DMS114 treated with DMSO at 0.1 percent for 48 hours (cell line): ENCODE data around the gene TNFRSF1A.

Source experiments
- DNase-seq: peaks from one replicate; lab custom pipeline; 2025; ENCODE audit not compliant: unreplicated experiment; lab: John Stamatoyannopoulos, UW

The TNFRSF1A gene

DNA sequence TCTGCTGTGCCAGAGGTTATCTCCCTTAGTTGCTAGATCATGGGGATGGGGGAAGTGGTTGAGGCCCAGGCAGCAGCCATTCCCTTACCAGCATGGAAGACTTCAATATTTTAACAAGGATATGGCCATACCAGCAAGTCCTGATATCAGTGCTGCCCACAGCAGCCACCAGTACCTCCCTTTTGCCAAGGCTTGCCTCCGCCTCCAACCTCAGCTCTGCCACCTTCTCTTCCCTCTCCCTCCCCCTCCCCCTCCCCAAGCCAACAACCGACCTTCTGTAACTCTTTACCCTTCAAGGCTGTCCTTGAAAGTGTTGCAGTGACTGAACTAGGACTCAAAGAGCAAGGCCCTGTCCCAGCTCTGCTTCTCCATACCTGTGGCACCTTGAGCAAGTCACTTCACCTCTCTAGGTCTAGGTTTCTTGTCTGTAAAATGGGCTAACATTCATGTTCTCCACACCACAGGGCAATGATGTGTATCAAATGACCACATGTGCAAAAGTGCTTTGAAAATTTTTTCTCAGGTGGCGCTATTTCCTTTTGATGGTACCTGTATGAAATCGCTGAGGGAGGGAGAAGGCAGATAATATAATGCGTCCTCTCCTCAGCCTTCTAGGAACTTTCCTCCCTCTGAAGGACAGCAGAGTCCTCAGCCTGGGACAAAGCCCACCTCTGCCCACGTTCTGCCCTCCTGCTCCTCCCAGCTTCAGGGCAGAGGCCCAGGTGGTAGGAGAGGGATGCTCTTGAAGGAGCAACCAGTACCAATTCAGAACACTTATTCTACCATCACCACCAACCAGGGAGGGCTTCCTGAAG, 16.7 kb downstream of the TNFRSF1A start:
- no peak for DNase-seq

DNA sequence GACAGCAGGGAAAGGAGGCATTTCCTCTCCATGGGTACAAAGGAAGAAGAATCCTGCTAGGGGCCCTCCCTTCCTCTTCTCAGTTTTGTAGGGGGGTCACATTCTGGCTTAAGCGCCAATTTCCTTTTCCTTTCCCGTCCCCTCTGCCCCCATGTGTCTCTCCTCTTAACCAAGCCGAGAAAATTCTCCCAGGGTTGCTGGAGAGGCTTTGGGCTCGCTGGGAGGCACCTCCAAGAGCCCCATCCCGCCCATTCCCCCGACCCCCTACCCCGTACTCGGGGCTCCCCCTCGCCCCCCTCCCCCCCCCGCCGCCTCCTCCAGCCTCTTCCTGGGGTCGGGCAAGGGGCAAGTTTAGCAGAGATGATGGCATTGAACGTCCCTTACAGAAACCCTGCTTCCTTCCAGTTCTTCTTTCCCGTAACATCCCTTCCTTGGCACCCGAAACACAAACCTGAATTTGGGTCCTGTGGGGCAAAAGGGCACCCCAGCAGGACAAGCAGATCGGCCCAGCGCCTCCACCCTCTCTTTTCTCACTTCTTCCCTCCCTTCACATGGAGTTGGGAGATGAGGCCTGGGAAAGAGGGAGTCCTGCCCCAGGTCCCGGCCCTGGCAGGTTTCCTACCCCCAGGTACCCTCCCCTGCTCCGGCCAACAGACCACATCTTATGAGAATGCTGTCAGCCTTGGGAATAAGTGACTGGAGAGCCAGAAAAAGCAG, 17.7 kb downstream of the TNFRSF1A start:
- DNase-seq: no peak

DNA sequence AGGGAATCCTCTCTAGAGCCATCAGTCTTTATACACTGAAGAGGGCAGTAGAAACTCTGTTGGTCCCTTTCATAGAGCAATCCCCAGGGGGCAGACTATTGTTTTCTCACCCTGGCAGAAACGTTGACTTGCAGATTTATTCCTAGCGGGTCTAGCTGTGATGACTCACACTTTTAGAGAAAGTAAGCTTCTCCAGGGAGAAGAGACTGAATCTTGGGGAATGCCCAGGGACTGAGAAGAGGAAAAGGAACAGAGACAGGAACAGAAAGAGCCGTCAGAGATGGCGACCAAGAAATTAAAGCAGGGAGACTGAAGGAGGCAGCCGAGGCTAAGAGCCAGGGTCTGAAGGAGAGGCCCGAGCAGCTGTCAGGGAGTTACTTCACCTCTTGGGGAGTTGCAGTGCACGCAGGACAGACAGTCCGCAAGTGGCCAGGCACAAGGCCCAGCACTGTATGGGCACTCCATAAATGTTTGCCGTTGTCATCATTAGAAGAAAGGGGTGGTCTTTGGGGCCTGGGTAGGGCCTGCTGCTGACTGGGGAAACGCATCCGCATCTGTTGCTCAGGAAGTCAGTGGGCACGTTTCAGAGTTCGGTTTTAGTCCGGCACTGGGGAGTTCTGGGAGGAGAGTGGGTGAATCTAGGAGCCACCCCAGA, 18.4 kb downstream of the TNFRSF1A start:
- DNase-seq: peak; percentile 56

DNA sequence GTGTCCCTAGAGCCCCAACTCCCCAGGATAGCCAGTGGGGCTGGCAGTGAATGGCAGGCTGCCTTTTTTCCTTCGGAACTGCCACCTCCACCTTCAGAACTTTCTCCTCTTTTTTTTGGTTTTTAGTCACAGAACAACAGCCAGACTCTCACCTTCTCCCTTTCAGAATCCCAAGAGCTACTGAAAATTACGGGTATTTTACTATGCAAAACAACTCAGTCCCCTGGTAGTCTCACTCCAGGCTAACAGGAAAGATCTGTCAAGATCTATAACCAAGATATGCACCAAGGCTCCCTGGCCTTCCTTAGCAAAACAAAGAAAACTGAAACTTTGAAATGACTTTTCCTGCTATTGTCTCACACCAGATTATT, 18.9 kb downstream of the TNFRSF1A start:
- no peak for DNase-seq

DNA sequence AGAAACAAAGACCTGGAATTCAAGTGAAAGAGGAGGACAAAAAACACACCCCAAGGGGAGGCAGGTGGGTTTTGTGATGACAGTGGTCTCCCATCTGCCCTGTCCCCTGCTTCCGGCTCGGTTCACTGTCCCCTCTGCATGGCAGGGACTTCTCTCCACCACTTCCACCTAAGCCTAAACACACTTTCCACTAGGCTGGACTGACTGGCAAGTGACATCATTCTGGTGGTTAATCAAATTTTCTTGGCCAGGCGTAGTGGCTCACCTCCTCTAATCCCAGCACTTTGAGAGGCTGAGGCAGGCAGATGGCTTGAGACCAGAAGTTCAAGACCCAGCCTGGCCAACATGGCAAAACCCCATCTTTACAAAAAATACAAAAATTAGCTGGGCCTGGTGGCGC, 19.5 kb downstream of the TNFRSF1A start:
- DNase-seq: no peak

DNA sequence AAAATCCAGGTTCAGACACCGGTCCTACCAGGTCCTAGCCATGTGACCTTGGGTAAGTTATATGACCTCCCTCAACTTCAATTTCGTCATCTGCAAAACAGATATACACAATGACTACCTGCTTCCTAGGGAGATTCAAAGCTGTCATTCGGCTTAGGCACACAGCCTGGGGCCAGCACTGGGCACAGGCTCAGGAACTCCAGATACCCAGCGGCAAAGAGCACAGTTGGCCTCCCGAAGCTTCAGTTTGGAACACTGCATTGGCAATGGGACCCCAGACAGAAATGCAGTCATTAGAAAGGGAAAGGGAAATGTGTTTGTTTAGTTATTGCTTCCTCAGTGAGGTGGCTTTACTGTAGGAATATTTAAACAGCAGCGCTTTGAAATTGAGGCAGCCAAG, 20.0 kb downstream of the TNFRSF1A start:
- no peak for DNase-seq

DNA sequence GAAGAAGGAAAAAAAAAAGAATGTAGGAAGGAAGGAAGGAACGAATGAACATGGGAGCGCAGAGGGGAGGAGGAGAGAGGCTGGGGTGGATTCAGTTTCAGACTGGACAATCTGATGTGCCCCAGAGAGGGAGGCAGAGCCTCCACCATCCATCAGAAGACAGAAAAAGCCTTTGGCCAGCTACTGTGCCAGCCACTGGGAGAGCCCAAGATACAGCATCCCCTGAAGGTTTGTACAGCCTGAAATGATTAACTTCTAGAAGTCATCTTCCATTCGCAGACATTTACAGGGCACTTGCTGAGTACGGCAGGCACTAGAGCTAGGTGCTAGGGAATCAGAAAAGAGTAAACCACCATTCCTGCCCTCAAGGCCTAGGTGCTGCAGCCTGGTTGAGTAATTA, 22.4 kb downstream of the TNFRSF1A start:
- no peak for DNase-seq

DNA sequence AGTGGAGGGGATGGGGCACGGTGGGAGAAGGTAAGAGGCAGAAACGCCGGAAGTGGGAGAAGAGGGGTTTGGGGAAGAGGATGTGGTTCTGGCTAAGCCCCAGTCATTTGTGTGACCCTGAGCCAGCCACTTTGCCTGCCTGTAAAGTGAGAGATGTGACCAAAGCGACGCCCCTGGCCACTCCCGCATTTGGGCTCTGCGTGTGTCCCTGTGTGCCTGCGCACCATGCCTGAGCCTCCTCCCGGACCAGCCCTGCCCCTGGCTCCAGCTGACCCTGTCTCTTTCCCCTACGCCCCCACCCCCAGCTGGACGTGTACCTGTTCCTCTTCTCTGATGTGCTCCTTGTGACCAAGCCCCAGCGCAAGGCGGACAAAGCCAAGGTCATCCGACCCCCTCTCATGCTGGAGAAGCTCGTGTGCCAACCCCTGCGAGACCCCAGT, 23.4 kb downstream of the TNFRSF1A start:
- no peak for DNase-seq

DNA sequence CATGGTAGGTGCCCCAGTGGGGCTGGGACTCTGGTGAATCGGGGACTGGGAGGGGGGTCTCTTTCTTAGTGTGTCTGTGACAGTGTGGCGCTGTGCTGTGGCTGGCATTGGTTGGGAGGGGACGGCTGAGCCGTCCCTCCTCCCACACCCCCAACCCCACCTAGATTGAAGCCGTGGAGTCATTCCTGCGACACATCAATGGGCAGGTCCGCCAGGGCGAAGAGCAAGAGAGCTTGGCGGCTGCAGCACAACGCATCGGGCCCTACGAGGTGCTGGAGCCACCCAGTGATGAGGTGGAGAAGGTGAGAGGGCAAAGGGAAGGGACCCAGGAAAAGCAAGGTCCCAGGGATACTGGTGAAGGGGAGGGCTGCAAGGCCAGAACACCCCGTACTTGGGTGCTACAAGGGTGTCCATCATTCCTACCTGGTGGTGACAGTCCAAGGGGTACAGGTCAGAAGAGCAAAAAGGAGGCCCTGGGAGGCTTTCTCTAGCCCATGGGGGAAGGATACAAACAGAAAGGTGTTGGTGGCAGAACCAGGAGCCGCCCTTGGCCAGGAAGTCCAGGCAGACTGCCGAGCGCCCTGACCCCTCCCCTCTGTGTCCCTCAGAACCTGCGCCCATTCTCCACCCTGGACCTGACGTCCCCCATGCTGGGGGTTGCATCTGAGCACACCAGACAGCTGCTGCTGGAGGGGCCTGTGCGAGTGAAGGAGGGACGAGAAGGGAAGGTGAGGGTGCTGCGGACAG, 24.0 kb downstream of the TNFRSF1A start:
- no peak for DNase-seq

DNA sequence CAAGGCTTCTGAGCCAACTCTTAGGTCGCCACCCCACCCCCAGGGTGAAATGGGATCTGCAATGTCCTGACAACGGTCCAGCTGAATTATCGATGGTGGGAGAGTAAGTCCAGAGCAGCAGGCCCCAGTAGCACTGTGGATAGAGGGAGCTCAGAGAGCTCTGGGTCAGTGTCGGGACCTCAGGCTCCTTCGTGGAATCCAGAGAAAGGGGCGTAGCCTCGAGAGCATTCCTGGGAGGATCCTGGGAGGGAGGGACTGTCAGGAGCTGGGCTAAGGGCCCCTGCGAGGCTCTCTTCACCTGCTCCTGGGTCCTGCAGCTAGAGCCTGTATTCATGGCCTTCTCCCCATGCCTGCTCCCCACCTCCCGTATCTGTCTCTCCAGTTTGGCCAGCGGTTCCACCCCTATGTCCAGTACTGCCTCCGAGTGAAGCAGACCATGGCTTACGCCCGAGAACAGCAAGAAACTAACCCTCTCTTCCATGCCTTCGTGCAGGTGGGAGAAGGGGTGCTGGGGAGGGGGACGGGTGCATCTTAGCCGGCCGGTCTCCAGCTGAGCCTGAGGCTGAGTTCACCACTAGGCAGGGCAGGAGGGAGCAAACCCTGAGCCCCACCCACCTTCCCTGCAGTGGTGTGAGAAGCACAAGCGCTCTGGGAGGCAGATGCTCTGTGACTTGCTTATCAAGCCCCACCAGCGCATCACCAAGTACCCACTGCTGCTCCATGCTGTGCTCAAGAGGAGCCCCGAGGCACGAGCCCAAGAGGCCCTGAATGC, 24.8 kb downstream of the TNFRSF1A start:
- DNase-seq: no peak

DNA sequence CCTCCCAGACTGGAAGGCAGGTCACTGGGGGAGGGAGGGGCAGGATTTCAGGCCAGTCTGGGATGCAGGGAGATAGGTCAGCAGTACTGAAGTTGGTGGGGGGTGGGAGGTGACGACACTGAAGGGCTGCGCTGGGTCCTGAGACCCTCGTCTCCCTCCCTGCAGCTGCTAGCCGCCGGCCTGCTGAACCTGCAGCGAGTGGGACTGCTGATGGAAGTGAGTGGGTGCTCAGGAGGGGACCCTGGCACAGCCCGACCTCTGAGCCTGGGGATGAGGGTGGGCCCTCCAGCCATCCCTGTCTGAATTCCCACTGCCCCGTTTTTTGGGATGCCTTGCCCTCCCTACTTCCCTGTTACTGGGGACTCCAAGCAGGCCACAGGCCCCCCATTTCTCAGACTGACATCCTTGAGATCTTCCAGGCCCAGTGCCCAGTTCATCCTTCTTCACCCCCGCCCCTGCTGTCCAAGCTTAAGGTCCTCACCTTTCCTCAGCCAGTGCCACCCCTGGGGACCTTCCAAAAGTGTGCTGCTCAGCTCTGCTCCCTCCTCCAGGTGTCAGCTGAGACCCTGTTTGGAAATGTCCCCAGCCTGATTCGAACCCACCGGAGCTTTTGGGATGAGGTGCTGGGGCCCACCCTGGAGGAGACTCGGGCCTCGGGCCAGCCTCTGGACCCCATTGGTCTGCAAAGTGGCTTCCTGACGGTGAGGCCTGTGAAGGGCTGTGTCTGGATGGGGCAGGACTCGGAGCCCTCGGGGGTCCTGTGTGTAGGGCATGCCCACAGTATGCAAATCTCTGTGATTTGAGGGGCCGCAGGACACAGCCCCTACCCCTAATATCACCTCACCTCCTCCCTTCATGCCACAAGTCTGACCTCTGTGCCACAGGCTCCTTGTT, 25.9 kb downstream of the TNFRSF1A start:
- no peak for DNase-seq

DNA sequence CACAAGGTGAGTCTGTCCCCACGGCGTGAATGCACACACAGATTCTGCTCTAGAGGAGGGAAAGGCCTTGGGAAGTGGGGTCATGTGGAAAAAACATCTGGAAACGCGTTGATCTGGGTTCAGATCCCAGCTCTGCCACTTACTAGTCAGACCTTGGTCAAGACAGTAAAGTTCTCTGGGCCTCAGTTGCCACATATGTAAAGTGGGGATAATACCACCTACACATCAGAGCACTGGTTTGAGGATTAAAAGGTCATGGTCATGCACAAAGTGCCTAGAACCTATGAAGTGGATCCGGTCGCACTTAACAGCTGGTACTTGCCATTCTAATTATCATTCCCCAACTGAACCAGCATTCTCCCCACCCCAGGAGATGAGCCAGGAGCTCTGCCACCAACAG, 26.7 kb downstream of the TNFRSF1A start:
- DNase-seq: no peak

DNA sequence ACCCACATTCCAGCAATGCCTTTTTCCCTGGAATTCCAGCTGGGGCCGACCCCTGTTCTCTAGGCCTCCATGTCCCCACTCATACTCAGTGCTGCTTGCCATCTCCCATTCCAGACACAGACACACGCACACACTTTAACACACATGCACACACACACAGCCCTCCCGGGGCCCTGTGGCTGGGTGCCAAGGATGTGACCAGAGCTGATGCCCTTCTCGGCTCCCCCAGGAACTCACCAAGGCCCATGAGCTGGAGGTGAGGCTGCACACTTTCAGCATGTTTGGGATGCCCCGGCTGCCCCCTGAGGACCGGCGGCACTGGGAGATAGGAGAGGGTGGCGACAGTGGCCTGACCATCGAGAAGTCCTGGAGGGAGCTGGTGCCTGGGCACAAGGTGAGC, 27.1 kb downstream of the TNFRSF1A start:
- DNase-seq: no peak

DNA sequence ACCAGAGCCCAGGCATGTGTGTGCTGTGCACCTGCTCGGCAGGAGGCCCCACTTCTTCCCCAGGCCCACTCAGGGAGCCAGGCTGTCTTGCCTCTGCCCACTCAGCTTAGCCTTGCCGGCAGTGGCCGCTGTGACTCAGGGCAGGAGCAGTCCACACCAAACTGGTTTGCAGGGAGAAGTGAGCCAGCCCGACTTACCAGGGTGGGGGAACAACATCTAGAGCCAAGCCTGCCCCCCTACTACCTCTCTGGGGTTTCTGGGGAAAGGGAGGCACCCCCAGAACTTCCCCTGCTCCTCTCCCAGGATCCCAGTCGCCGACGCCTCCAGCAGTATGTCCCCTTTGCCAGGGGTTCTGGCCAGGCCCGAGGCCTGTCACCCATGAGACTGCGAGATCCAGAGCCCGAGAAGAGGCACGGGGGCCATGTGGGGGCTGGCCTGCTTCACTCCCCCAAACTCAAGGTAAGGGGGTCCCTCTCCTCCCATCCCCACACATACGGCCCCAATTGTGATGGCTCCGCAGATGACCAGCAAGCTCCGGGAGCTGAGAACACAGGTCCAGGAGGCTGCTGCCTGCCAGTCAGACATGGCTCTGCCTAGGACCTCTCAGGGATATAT, 28.4 kb downstream of the TNFRSF1A start:
- no peak for DNase-seq

DNA sequence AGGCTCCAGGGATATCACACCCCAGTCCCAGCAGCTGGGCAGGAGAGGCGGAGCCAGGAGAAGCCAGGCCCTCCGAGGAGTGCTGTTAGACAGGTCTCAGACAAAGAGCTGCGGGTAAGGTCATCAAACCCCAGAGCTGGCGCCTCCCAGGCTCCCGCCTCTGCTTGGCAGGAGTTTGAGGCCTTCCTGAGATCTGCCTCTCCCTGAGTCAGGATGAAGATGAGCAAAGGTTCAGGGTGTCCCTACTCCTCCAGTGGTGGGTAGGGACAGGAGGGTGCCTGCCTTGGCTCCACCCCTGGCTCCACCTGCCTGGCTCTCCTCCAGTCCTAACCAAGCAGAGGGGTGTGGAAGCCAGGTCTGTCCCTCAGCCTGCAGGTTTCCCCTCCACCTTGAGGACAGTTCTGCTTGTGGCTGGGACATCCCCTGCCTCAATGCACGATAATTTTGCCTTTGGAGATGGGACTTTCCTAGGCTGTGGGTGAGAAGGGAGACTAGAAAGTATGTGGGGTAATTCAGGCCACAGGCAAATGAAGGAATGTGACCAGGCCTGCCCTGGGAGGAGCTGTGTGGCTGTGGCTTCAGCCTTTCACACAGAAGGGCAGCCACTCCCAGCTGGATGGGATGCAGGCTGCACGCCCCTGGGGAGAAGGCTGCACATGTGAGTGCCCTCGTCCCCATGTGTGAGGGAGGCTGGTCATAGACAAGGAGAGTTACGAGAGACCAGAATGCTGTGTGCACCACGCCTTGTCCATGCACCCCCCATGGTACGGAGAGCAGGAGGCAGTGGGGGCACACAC, 29.1 kb downstream of the TNFRSF1A start:
- no peak for DNase-seq

DNA sequence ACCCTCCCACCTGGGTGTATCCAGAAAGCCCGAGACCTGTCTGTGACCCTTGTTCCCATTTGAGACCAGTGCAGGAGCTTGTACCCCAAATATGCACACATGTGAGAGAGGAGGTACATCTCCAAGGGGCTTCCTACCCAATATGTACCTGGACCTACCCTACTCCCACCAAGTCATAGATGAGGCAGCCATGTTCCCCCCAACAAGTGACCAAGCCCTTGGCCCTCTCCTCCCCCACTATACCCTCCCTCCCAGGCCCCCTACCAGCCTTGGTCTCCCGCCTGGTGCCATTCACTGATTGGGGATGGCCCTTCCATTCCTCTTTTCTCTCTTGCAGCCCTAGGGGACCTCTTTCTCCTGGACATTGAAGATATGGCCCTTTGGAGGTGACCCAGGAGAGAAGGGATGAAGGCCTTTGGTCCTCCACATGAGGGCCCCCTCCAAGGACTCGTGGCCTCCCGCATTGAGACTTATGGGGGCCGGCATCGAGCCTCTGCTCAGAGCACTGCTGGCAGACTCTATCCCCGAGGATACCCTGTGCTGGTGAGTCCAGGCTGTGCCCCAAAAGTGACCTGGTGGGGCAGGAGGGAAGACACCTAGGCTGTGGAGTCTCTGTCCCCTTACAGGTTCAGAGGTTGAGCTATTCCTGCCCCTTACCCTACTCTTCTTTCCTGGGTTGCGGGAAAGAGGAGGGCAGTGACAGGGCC, 29.9 kb downstream of the TNFRSF1A start:
- no peak for DNase-seq

DNA sequence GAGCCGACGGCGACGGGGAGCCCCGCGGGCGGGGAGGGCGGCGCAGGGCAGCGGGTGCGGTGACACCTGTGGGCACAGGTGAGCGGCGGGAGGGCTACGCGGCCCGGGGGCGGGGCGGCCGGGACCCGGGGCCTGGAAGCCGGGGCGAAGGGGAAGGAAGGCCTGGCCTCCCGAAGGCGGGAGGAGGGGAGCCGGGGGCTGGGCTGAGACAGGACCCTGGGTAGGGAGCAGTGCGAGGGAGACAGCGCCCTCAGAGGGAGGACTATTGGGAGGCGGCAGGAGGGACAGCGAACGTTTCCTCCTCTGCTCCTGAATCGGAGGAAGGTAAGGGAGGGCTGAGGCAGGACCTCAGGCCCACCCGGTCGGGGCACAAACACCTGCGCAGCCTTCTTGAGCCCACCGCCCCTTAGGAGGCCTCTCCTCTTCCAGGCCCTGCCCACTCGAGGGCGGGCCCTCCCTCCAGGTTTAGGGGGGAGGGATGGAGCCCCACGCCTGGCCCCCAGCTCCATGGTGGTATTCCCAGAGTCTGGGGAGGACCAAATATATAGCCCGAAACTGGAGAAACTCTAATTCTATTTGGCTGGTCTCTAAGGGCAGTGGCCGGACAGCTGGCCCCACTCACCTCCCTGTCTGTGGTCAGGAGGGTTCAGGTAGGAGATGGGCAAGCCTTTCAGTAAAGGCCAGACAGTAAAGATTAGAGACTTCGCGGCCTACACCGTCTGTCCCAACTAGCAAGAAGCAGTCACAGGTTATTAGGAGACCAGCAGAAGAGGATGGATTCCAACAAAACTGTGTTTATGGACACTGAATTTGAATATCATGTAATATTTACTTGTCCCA, 30.9 kb downstream of the TNFRSF1A start:
- no peak for DNase-seq
